Endometrial microvascular endothelial cells (primary cell): Measurements from ENCODE around the gene CLOCK. TPM values are rescaled to one million over a fixed set of nuclear protein-coding genes. Genes with fewer than 3 reads are reported as not detected.

Source experiments
- in situ Hi-C: cut with HindIII; loops from 2 replicates; pipeline ENCODE4 v1.10.0; 2017; ENCODE audit warnings: low sequenced_read_pairs, low pct_unique_long_range_greater_than_20kb; ENCODE audit errors: inconsistent ontology term
- total RNA-seq: library from RNA; depleted of rRNA; stranded (reverse); fragments of >200 nt; gene quantifications from one replicate; pipeline ENCODE4 v1.2.3, GENCODE V29; 2015; ENCODE audit errors: inconsistent ontology term

Gene CLOCK
- total RNA-seq, 1 donor from 2014 or later: 21.7 TPM

DNA sequence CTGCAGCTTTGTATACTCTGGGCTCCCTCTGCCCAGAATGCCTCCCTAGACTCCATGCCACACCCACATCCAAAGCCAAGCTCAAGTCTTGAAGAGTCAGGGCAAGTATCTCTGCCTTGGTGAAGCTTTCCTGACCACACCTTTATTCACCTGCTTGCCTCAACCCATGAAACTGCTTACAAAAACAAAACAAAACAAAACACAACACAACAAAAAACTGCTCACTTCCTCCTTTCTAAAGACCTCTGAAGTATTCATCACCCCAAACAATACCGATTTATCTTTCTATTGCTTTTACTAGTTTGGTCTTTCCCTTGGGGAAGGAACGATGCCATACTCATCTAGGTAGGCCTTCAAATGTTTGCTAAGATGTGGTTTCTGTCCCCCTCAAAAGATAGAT lies 105.9 kb downstream of the CLOCK start:
- in situ Hi-C loops: no loop called here

DNA sequence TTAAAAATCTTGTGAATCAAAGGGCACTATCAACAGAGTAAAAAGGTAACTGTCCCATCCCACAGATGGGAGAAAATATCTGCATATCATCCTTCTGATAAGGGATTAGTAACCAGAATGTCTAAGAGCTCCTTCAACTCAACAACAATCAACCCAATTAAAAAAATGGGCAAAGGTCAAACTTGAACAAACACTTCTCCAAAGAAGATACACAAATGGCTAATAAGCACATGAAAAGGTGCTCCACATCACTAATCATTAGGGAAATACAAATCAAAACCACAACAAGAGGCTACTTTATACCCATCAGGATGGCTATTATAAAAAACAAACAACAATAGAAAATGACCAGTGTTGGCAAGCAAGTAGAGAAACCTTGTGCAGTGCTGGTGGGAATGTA lies 107.7 kb downstream of the CLOCK start:
- in situ Hi-C loops: no loop called here

DNA sequence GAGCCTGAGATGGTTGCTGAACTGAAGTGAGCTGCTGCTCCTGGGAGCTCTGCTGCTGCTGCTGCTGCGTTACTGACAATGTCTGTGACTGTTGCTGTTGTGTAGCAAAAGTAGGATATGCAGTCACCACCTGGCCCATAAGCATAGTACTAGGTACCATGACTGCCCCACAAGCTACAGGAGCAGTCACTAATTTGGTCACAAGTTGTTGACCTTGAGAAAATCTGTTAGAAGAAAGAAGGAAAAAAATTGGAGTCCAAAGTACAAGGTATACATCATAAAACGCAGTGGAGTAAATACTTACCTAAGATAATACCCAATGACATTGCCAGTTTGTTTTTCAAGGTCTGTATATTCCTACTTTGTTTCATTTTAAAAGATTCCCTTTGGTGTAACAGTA lies 108.4 kb downstream of the CLOCK start:
- in situ Hi-C loops: no loop called here

DNA sequence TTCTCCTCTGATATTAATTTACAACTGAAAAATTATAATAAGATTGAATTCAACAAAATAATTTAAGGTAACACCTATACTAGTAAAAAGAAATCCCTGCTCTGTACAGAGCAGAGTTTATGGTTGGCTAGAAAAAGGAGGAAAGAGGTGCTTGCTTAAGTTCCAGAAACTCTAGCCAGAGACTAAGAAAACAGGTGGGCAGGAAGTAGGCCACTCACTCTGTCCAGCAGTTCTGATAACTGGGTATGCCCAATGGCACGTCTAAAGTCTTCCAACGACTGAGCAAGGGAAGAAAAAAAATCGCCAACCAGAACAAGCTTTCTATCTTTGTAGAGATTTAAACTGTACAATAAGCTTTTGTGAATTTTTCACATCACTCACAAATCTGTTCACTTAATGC lies 108.9 kb downstream of the CLOCK start:
- in situ Hi-C loops: no loop called here

DNA sequence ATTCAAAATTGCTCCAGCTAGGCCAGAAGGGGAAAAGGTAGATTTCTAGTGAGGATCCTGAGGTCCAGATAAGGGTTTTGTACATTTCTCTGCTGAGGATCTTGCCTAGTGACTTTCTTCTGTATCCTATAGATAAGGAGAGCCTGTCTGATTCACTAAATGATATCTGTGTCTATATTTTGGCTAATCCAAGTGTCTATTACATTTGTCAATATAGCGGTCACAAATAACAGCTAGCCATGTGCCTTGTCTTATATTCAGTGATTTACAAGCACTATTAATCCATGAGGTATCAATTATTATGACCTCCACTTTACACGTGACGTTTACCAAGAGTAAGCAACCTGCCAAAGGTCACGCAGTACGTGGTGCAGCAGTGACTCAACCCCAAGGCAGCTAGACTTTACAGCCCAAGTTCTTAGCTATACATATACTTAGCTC lies 109.3 kb downstream of the CLOCK start:
- in situ Hi-C loops: no loop called here

DNA sequence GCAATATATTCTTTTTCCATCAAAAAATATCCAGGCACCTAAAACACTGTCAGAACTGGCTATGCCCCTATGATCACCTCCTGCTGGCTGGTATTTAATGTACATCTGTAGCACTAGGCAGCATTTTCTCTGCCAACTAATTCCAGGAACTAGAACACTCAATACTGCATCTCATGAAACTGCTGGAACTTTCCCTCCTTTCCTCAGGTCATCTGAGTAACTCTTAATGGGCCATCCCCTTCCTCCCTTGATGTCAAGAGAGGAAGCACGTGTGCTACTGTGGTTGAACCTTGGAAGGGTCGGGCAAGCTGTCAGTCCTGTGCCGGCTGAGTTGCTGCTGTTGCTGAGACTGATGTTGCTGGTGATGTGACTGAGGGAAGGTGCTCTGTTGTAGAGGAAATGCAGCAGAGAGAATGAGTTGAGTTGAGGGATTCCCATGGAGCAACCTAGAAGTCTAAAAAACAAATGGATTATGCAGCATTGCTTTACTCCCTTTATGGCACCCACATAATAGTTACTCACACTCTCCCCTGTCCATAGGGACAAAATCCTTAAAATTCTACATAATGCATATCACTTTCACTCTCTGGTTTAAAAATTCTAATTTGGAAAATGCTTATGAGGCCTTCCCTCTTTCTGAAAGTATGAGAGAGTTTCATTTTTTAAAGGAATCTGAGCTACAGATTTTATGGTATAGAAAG lies 111.4 kb downstream of the CLOCK start:
- in situ Hi-C loops: no loop called here

DNA sequence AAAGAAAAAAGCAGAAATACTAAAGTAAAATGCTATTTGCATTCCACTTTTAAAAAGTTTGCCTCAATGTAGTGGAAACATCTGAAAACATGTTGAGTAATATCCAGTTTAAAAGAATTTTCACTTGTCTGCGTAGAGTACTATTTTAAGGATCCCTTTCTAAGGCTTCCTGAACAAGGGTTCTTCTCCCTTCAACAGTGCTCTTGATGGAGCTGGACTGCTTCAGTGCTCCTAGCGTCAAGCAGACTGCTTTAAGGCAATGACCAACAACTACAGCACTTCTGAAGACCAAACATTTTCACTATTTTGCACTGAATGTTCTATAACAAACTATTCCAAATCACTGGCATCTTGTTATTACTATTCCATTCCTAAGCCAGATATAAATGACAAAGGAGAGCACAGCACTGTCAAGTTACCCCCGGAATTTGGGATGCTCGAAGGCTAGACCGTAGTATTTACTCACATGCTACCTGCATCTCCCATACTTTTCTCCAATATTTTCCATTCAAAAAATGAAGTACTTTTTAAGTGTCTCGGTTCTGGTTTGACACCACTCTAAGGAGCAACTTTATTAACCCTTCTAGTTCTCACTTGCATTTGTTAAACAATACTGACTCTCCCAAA lies 114.9 kb downstream of the CLOCK start:
- in situ Hi-C loops: no loop called here

DNA sequence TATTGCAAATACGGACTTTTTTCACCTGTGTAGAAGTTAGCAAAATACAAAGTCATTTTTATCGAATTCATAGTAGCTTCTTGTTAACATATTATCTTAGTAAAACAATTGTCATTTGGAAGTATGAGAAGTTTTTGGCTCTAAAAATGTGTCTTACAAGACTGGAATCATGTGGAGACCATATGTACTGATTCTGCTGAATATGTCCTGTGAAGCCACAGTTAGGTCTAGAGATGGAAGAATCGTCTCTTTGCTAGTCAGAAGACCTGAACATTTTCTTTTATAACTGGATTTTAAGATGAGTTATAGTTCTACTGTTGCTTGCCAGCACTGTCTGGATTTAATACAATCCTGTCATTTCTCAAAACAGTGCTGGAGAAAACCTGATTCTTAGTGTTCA lies 121.9 kb downstream of the CLOCK start:
- in situ Hi-C loops: no loop called here

DNA sequence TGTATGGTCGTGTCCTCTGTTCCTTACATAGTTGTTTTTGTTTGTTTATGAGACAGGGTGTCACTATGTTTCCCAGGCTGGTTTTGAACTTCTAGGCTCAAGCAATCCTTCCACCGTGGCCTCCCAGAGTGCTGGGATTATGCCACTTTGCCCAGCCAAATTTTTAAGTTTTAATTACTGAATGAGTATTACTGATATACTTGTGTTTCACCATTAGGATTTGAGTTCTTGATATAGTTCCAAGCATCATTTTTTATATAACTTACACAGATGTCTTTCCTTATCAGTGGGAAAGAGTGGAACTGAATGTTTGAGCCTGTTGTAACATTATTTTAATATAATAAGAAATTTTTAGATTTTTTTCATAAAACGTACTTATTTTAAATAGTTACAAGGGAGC lies 130.5 kb downstream of the CLOCK start:
- in situ Hi-C loops: no loop called here

DNA sequence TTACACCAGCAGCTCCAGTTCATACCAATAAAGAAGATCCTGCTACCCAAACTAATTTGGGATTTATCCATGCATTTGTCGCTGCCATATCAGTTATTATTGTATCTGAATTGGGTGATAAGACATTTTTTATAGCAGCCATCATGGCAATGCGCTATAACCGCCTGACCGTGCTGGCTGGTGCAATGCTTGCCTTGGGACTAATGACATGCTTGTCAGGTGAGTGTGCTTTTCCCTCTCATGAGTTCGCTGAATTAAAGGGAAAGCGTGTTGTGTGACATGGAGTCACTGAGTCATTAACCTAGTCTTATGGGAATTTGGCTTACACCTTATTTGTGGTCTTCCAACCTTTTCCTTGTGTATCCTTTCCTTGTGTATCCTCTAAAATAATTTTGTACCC lies 135.1 kb downstream of the CLOCK start:
- in situ Hi-C loops: no loop called here

DNA sequence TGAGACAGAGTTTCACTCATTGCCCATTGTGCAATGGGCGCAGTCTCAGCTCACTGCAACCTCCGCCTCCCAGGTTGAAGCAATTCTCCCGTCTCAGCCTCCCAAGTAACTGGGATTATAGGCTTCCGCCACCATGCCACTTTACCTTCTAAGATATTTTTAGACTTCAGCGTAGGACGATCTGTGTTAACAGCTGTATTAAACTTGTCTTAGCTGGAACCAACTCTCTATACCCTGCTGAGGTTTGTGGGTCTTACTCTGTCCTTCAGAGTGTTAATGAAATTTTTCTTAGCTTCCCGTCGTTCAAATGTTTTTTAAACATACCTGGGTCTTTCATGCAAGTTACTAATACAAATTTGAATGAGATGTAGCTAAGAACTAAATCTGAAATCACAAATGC lies 136.3 kb downstream of the CLOCK start:
- in situ Hi-C loops: no loop called here

DNA sequence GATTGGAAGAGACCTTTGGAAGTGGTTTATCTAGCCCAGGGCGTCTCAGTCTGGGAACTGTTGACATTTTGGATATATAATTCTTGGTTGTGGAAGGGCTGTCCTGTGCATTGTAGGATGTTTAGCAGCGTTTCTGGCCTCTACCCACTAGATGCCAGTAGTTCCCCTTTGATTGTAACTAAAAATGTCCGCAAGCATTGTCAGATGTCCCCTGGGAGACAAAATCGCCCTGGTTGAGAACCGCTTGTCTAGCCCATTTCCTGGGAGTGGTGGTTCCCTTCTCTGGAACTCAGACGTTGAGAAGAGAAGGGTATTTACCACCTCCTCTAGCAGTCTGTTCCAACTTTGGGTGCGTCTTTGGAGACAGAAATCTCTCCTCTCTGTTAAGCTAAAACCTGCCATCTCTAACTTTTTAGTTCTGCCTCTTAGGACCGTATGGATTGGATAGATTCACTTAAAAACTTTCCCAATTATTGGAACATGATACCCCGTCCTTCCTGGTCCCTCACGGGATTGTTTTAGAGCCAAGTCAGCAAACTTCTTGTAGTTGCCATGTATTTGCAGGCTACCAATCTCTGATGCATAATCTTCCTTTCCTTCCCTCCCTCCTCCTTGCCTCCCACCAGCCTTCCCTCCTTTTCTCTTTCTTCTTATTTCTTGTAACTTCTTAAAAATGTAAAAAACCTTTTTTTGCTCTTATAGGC lies 137.1 kb downstream of the CLOCK start:
- in situ Hi-C loops: no loop called here

DNA sequence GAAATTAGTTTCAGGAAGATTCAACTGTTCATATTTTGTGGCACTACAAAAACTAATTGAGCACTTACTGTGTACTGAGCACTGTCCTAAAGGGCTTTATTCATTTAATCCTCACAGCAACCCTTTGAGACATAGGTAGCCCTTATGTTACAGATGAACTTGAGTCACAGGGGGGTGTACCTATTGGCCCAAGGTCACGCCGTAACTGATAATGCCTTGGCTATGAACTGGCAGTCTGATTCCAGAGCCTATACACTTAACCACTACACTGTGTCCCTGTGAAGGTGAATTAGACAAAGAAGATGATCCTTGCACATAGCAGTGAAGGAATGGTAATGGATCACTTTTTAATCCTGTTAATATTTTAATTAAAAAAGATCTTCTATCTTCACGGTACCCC lies 138.9 kb downstream of the CLOCK start:
- in situ Hi-C loops: no loop called here

DNA sequence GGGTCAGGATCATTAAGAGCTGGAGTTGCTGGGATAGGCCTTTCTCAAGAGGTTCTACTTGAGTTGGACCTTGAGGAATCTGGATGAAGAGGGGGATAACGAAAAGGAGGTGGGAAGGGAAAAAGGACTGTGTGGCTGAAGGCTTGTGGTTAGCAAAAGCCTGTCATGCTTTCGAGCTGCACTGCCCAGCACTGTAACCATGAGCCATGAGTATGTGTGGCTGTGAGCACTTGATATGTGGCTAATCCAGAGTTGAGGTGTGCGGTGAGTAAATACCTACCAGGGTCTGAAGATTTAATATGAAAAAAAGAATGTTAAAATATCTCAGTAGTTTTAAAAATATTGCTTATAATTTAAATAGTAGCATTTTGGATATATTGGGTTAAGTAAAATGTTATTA lies 139.6 kb downstream of the CLOCK start:
- in situ Hi-C loops: no loop called here

DNA sequence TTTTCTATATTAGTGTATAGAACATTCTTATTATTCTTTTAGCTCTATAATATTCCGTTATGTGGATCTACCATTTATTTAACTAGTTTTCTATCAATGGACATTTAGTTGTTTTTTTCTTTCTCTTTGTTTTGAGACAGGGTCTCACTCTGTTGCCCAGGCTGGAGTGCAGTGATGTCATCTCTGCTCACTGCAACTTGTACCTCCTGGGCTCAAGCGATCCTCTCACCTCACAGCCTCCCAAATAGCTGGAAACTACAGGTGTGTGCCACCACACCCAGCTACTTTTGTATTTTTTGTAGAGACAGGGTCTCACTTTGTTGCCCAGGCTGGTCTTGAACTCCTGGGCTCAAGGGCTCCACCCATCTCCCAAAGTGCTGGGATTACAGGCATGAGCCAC lies 140.2 kb downstream of the CLOCK start:
- in situ Hi-C loops: no loop called here

DNA sequence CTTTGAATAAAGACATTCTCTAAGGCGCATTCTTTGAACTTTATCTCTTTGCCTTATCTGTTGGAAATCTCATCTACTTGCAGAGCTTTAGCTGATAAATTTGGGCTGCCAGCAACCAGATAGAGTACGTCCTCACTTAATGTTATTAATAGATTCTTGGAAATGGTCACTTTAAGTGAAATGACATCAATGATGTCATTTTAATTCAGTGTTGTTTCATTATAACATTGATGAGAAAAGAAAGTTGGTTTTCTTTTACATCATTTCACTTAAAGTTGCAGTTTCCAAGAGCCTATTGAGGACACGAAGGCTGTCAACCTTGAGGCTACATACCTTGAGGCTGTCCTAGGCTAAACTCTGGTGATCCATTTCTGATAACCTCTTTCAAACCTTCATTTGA lies 141.6 kb downstream of the CLOCK start:
- in situ Hi-C loops: no loop called here

DNA sequence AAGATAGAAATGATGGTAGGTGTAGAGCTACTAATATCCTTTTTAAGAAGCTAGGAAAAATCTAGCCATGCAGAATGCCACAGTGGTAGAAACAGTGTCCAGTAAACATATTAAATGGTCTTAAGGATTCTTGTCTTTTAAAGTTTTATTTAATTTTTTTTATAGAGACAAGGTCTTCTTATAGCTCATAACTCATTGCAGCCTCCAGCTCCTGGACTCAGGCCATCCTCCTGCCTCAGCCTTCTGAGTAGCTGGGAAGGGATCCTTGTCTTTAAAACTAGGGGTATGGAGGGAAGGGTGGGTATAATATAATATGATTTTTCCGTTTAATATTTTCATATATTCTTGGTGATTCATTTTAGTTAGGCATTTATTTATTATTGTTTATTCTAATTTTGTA lies 147.1 kb downstream of the CLOCK start:
- in situ Hi-C loops: no loop called here

DNA sequence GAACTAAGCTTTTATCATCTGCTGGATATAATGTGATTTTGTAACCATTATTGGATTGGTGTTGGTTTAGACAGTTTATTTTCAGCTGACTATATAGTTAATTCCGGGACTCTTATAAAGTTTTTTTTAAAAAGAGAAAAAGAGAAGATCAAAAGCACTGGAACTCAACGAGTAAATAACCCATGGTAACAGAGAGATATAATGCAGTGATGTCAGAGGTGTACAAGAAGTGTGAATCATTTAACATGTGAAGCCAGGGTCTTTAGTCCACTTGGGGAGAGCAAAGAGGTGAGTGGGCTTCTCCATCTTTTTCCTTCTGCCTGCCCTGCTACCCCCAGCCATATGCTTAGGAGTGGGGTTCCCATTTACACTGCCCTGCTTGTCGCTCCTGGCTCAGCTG lies 147.7 kb downstream of the CLOCK start:
- in situ Hi-C loops: no loop called here

DNA sequence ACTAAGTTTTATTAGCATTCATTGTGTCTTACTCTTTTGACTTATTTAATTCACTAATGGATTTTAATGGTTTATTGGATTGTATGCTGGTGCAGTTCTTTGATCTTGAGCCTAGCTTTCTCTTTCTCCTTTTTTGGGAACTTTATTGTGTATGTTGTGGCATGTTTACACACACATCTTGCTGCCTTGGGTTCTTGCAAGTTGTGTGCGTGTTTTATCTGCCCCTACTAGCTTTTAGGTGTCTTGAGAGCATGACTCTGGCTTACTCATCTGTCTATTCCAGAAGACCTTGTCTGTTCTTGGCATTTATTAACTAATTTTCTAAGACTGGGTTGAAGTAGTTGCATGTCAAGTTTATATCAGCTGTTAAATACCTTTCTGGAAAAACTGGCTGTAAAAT lies 148.2 kb downstream of the CLOCK start:
- in situ Hi-C loops: no loop called here
